ENCODE data around the gene MPHOSPH6.

MPHOSPH6 gene

DNA sequence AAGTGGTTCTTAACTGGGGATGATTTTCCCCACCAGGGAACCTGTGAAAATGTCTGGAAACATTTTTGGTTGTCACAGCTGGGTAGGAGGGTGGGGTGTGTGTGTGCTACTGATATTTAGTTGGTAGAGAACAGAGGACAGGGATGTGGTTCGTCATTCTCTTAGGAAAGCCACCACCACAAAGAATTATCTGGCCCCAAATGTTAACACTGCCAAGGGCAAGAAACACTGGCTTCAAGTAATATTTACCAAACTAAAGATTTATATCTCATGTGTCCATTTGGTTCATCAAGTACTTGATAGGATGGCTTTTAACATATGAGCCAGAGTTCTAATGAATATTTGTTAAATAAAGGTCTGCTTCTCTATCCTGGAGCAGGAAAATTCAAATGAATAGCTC, 19.5 kb downstream of the MPHOSPH6 start:
- TF ChIP-seq USF1 (IDR thresholded peaks at IDR 0.05): no peak
- no peak for TF ChIP-seq RAD21 (IDR thresholded peaks at IDR 0.05; ENCODE audit: low read depth)

GRCh38 chr16:82149536-82149935, 20.5 kb downstream of the MPHOSPH6 start:
- TF ChIP-seq USF1 (IDR thresholded peaks at IDR 0.05) (no peak), YY1 (IDR thresholded peaks at IDR 0.05; ENCODE audit: low read depth) (no peak)

DNA sequence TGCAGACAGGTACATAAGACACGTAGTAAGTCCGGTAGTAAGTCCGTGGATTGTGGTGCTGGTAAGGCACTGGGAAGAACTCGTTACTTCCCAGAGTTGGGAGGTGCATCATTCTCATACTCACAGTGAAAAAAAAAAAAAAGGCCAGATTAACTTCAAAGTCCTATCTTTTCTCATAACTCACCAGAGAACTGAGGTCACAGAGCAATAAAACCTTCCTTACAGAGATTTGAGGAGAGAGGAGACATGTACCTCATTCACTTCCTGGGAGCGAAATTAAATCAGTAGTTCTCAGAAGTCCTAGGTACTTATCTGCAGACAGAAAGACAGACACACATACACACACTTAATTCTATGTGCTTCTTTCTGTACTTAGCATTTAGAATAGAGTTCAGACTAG, 22.5 kb downstream of the MPHOSPH6 start:
- TF ChIP-seq ZBTB7A (IDR thresholded peaks at IDR 0.05; ENCODE audit: low read depth) (no peak), TCF12 (IDR thresholded peaks at IDR 0.05; ENCODE audit: low read depth) (no peak), YY1 (IDR thresholded peaks at IDR 0.05; ENCODE audit: low read depth) (no peak), TAF1 (IDR thresholded peaks at IDR 0.05; ENCODE audit: low read depth) (no peak), EP300 (IDR thresholded peaks at IDR 0.05; ENCODE audit: borderline replicate concordance) (no peak), FOXM1 (IDR thresholded peaks at IDR 0.05; ENCODE audit: borderline replicate concordance, low read depth) (no peak), RAD21 (IDR thresholded peaks at IDR 0.05; ENCODE audit: low read depth) (no peak), REST (IDR thresholded peaks at IDR 0.05; ENCODE audit: low read depth) (no peak), CEBPB (IDR thresholded peaks at IDR 0.05) (no peak), EGR1 (IDR thresholded peaks at IDR 0.05) (no peak), NFIC (IDR thresholded peaks at IDR 0.05) (no peak), USF1 (IDR thresholded peaks at IDR 0.05) (no peak), CREB1 (IDR thresholded peaks at IDR 0.05; ENCODE audit: low read depth) (no peak), MAX (IDR thresholded peaks at IDR 0.05) (no peak)

- TF ChIP-seq CREB1 (IDR thresholded peaks at IDR 0.05; ENCODE audit: low read depth): no peak
Measured at GRCh38 chr16:82146957-82147356, 23.1 kb downstream of the MPHOSPH6 start.

DNA sequence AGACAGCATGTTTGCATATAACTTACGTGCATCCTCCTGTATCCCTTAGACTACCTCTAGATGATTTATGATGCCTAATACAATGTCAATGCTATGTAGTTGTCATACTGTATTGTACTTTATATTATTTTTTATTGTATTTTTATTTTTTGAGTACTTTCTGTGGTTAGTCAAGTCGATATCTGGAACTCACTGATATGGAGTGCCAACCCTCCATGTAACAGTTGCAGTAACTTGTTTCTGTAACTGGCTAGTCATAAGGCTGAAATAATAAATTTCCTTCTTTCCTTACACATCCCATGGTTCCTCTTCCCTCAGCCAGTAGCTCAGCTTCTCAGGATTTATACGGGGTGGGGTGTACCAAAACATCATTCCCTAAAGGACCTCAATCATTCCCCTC, 23.5 kb downstream of the MPHOSPH6 start:
- TF ChIP-seq ZBTB7A (IDR thresholded peaks at IDR 0.05; ENCODE audit: low read depth): no peak
- TF ChIP-seq FOXM1 (IDR thresholded peaks at IDR 0.05; ENCODE audit: borderline replicate concordance, low read depth): no peak
- TF ChIP-seq EGR1 (IDR thresholded peaks at IDR 0.05): no peak
- TF ChIP-seq NFIC (IDR thresholded peaks at IDR 0.05): no peak
- no peak for TF ChIP-seq USF1 (IDR thresholded peaks at IDR 0.05)
- TF ChIP-seq EP300 (IDR thresholded peaks at IDR 0.05; ENCODE audit: borderline replicate concordance): no peak
- TF ChIP-seq YY1 (IDR thresholded peaks at IDR 0.05; ENCODE audit: low read depth): no peak
- TF ChIP-seq CREB1 (IDR thresholded peaks at IDR 0.05; ENCODE audit: low read depth): no peak
- no peak for TF ChIP-seq TCF12 (IDR thresholded peaks at IDR 0.05; ENCODE audit: low read depth)
- no peak for TF ChIP-seq CEBPB (IDR thresholded peaks at IDR 0.05)
- no peak for TF ChIP-seq TAF1 (IDR thresholded peaks at IDR 0.05; ENCODE audit: low read depth)

GRCh38 chr16:82138478-82139285, 31.3 kb downstream of the MPHOSPH6 start:
- TF ChIP-seq CEBPB (IDR thresholded peaks at IDR 0.05) (no peak), MAX (IDR thresholded peaks at IDR 0.05) (no peak), TAF1 (IDR thresholded peaks at IDR 0.05; ENCODE audit: low read depth) (no peak), ZBTB7A (IDR thresholded peaks at IDR 0.05; ENCODE audit: low read depth) (no peak), RAD21 (IDR thresholded peaks at IDR 0.05; ENCODE audit: low read depth) (no peak), EP300 (IDR thresholded peaks at IDR 0.05; ENCODE audit: borderline replicate concordance) (no peak), CREB1 (IDR thresholded peaks at IDR 0.05; ENCODE audit: low read depth) (no peak), NFIC (IDR thresholded peaks at IDR 0.05) (no peak), FOXM1 (IDR thresholded peaks at IDR 0.05; ENCODE audit: borderline replicate concordance, low read depth) (no peak), YY1 (IDR thresholded peaks at IDR 0.05; ENCODE audit: low read depth) (no peak), REST (IDR thresholded peaks at IDR 0.05; ENCODE audit: low read depth) (no peak), USF1 (IDR thresholded peaks at IDR 0.05) (no peak)

All from Ishikawa (cell line).